ENCODE data around the gene TBC1D22A. TPM values are rescaled to one million over a fixed set of nuclear protein-coding genes. Genes with fewer than 3 reads are reported as not detected.
"Not testable (repeated sequence)": the region's sequence is repeated elsewhere in the genome, so short reads cannot be mapped to it uniquely, and the experiment has no call there.

TBC1D22A gene
- total RNA-seq, 2 experiments from 2014 or later = 22.3 to 43.9 TPM

- Histone ChIP-seq H3K4me1 (ENCODE audit: insufficient read depth, low read length, poor library complexity, severe bottlenecking) (no peaks in the 10 kb centered on the region), H2AFZ (ENCODE audit: low read length) (no peak overlapping the region), H3K36me3 (ENCODE audit: insufficient read depth, low read length) (no peaks in the 10 kb centered on the region), H3K27ac (ENCODE audit: low read depth, low read length, poor library complexity, severe bottlenecking) (no peak overlapping the region), H3K9me3 (ENCODE audit: low read length) (no peaks in the 10 kb centered on the region), H3K79me2 (ENCODE audit: insufficient read depth, low read depth, low read length) (no peaks in the 10 kb centered on the region), H3K4me3 (ENCODE audit: low read depth, low read length, poor library complexity, severe bottlenecking) (no peak overlapping the region), H3K4me2 (ENCODE audit: low read length) (no peak overlapping the region), H3K9me2 (ENCODE audit: insufficient read depth, low read length) (no peaks in the 10 kb centered on the region), H4K20me1 (ENCODE audit: insufficient read depth, low read length) (no peaks in the 10 kb centered on the region)
- BruUV-seq (replicated peaks) = no TSS peak
- ChIA-PET POLR2A (no interaction called here), CTCF (ENCODE audit: unreplicated experiment) (no interaction called here)
- intact Hi-C loops (cut with micrococcal nuclease; ENCODE audit: unreplicated experiment) = no loop called here
- TF ChIP-seq EZH2phosphoT487 (IDR thresholded peaks at IDR 0.05; ENCODE audit: borderline replicate concordance, low read depth, low read length) (no peak), CTCF (conservative IDR thresholded peaks at IDR 0.05; ENCODE audit: low read length) (no peak)
- DNase-seq (ENCODE audit: low spot score) = no peak
These were observed 354.2 kb downstream of the TBC1D22A start for GRCh38 chr22:47116426-47117341.

- H3K27ac ChIP-seq (ENCODE audit: low read depth, low read length, poor library complexity, severe bottlenecking); H3K9me2 ChIP-seq (ENCODE audit: insufficient read depth, low read length); H3K9me3 ChIP-seq (ENCODE audit: low read length); H3K4me1 ChIP-seq (ENCODE audit: insufficient read depth, low read length, poor library complexity, severe bottlenecking); POLR2A ChIA-PET; H3K4me2 ChIP-seq (ENCODE audit: low read length); intact Hi-C loops (cut with micrococcal nuclease; ENCODE audit: unreplicated experiment); BruUV-seq (replicated peaks); H3K79me2 ChIP-seq (ENCODE audit: insufficient read depth, low read depth, low read length); DNase-seq (ENCODE audit: low spot score); CTCF ChIA-PET (ENCODE audit: unreplicated experiment); H2AFZ ChIP-seq (ENCODE audit: low read length); H3K36me3 ChIP-seq (ENCODE audit: insufficient read depth, low read length); H3K4me3 ChIP-seq (ENCODE audit: low read depth, low read length, poor library complexity, severe bottlenecking); H4K20me1 ChIP-seq (ENCODE audit: insufficient read depth, low read length): not testable (repeated sequence)
These were observed 355.0 kb downstream of the TBC1D22A start for GRCh38 chr22:47117442-47117841.

- no peaks in the 10 kb centered on the region for H3K9me2 ChIP-seq (ENCODE audit: insufficient read depth, low read length)
- POLR2A ChIA-PET = no interaction called here
- TF ChIP-seq CTCF (conservative IDR thresholded peaks at IDR 0.05; ENCODE audit: low read length) (no peak), EZH2phosphoT487 (IDR thresholded peaks at IDR 0.05; ENCODE audit: borderline replicate concordance, low read depth, low read length) (no peak)
These were observed 356.7 kb downstream of the TBC1D22A start for GRCh38 chr22:47119181-47119580.

More at GRCh38 chr22:47119181-47119580, 356.7 kb downstream of the TBC1D22A start:
- Histone ChIP-seq H3K4me1 (ENCODE audit: insufficient read depth, low read length, poor library complexity, severe bottlenecking) (no peaks in the 10 kb centered on the region), H3K27ac (ENCODE audit: low read depth, low read length, poor library complexity, severe bottlenecking) (no peak overlapping the region), H3K36me3 (ENCODE audit: insufficient read depth, low read length) (no peaks in the 10 kb centered on the region), H3K4me3 (ENCODE audit: low read depth, low read length, poor library complexity, severe bottlenecking) (no peak overlapping the region), H3K4me2 (ENCODE audit: low read length) (no peak overlapping the region), H3K79me2 (ENCODE audit: insufficient read depth, low read depth, low read length) (no peaks in the 10 kb centered on the region), H3K9me3 (ENCODE audit: low read length) (no peaks in the 10 kb centered on the region), H4K20me1 (ENCODE audit: insufficient read depth, low read length) (no peaks in the 10 kb centered on the region), H2AFZ (ENCODE audit: low read length) (no peak overlapping the region)
- no peak for DNase-seq (ENCODE audit: low spot score)
- CTCF ChIA-PET (ENCODE audit: unreplicated experiment) = no interaction called here
- intact Hi-C loops (cut with micrococcal nuclease; ENCODE audit: unreplicated experiment) = no loop called here
- no TSS peak for BruUV-seq (replicated peaks)

Data from OCI-LY7 (cell line).